ENCODE results near the gene SMIM1. TPM values are rescaled to one million over a fixed set of nuclear protein-coding genes. Genes with fewer than 3 reads are reported as not detected.

SMIM1 gene
- total RNA-seq, 1 donor, result 0.73 TPM

DNA sequence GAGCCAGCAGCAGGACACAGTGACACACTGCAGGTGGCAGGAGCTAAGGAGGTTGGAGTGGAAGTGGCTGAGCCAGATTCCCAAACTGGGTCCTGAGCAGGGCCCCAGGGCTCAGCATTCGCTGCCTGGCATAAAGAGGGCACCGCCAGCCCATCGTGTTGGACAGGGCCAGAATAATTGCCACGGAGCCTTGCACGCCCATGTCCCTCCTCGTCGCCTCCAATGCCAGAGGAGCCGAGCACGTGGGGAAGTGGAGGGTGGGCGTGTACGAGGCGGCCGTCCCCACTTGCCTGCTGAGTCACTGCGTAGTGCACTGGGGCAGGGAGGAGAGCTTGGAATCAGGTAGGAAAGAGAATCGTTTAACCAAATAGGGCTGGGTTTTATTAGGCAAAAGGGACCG, 49.9 kb downstream of the SMIM1 start:
- Histone ChIP-seq H3K4me3 (ENCODE audit: low read length) (no peak overlapping the region), H3K4me1 (ENCODE audit: insufficient read depth, low read length) (no peaks in the 10 kb centered on the region), H3K9me3 (ENCODE audit: low read depth, low read length) (no peaks in the 10 kb centered on the region), H3K27me3 (ENCODE audit: insufficient read depth, low read length) (no peaks in the 10 kb centered on the region)

DNA sequence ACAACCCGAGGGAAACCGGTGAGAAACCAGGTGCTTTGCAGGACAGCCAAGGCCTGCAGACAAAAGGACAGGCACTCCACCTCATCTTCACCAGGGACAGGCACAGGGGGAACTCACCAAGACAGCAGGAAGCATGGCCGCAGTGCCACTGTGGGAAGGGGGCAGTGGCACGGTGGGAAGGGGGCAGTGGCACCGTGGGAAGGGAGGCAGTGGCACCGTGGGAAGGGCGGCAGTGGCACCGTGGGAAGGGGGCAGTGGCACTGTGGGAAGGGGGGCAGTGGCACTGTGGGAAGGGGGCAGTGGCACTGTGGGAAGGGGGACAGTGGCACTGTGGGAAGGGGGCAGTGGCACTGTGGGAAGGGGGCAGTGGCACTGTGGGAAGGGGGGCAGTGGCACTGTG, 52.1 kb downstream of the SMIM1 start:
- Histone ChIP-seq H3K9me3 (ENCODE audit: low read depth, low read length) (no peaks in the 10 kb centered on the region), H3K27me3 (ENCODE audit: insufficient read depth, low read length) (no peaks in the 10 kb centered on the region), H3K4me3 (ENCODE audit: low read length) (no peak overlapping the region), H3K4me1 (ENCODE audit: insufficient read depth, low read length) (no peaks in the 10 kb centered on the region)

- no peak overlapping the region for H3K4me3 ChIP-seq (ENCODE audit: low read length)
- no peaks in the 10 kb centered on the region for H3K9me3 ChIP-seq (ENCODE audit: low read depth, low read length)
- no peaks in the 10 kb centered on the region for H3K27me3 ChIP-seq (ENCODE audit: insufficient read depth, low read length)
- H3K4me1 ChIP-seq (ENCODE audit: insufficient read depth, low read length), result no peaks in the 10 kb centered on the region
Observed at GRCh38 chr1:3825356-3825755, 52.8 kb downstream of the SMIM1 start.

Other genes with a start within 250 kb of the SMIM1 start
- 16.2 TPM for gene MEGF6, start 161.2 kb upstream of the SMIM1 start, total RNA-seq
- gene TPRG1L, start 147.7 kb upstream of the SMIM1 start, total RNA-seq, result 27.5 TPM
- 8.8 TPM for gene WRAP73, start 122.6 kb upstream of the SMIM1 start, total RNA-seq
- not detected for gene TP73, start 120.2 kb upstream of the SMIM1 start, total RNA-seq
- not detected for gene CCDC27, start 20.3 kb upstream of the SMIM1 start, total RNA-seq
- gene LRRC47, start 23.7 kb downstream of the SMIM1 start, total RNA-seq, result 20.9 TPM
- gene CEP104, start 84.5 kb downstream of the SMIM1 start, total RNA-seq, result 12.8 TPM
- 4.2 TPM for gene DFFB, start 84.7 kb downstream of the SMIM1 start, total RNA-seq
- 21.0 TPM for gene C1orf174, start 127.5 kb downstream of the SMIM1 start, total RNA-seq

Data from mononuclear cell (primary cell).